ENCODE measurements around the gene THY1. TPM values are rescaled to one million over a fixed set of nuclear protein-coding genes. Genes with fewer than 3 reads are reported as not detected.

THY1 gene
- total and polyA plus RNA-seq, 8 donors: 1.4 to 28.6 (median 4.4) TPM

- no peaks in the 10 kb centered on the region for H3K4me1 ChIP-seq
- WGBS, 2 donors: 92 to 94% methylated on average over 10 of the region's 10 CpGs
- ATAC-seq (no peak), FAIRE-seq (no peak), DNase-seq (no peak)
- peaks cover 0 to 4% (median 0%) of the 10 kb centered on the region in 4 donors for H3K27me3 ChIP-seq
- TF ChIP-seq CTCF (IDR thresholded peaks at IDR 0.05): no peak
- no peaks in the 10 kb centered on the region for H3K36me3 ChIP-seq
- no peak overlapping the region for H3K4me3 ChIP-seq
- no peak overlapping the region for H3K27ac ChIP-seq
- intact Hi-C loops (cut with DNase I): no loop called here
- no peaks in the 10 kb centered on the region for H3K9me3 ChIP-seq
Observed at GRCh38 chr11:119415966-119416365, 7.0 kb downstream of the THY1 start.

GRCh38 chr11:119415517-119415916 lies 7.5 kb downstream of the THY1 start:
- ATAC-seq (no peak), FAIRE-seq (no peak), DNase-seq (no peak)
- Histone ChIP-seq H3K27me3 (no peaks in the 10 kb centered on the region), H3K36me3 (no peaks in the 10 kb centered on the region), H3K4me3 (no peak overlapping the region), H3K4me1 (no peaks in the 10 kb centered on the region), H3K9me3 (no peaks in the 10 kb centered on the region), H3K27ac (no peak overlapping the region)
- no peak for TF ChIP-seq CTCF (IDR thresholded peaks at IDR 0.05)
- intact Hi-C loops (cut with DNase I): no loop called here
- 91 to 100% methylated on average over 3 of the region's 3 CpGs for WGBS, 2 donors

GRCh38 chr11:119414734-119415133 lies 8.2 kb downstream of the THY1 start:
- no peaks in the 10 kb centered on the region for H3K36me3 ChIP-seq
- FAIRE-seq: no peak
- intact Hi-C loops (cut with DNase I): no loop called here
- no peak for DNase-seq
- no peak overlapping the region for H3K27ac ChIP-seq
- no peak for TF ChIP-seq CTCF (IDR thresholded peaks at IDR 0.05)
- H3K4me1 ChIP-seq: no peaks in the 10 kb centered on the region
- no peaks in the 10 kb centered on the region for H3K9me3 ChIP-seq
- H3K27me3 ChIP-seq: no peaks in the 10 kb centered on the region
- no peak for ATAC-seq
- no peak overlapping the region for H3K4me3 ChIP-seq

GRCh38 chr11:119414321-119414720 lies 8.7 kb downstream of the THY1 start:
- DNase-seq (no peak), ATAC-seq (no peak), FAIRE-seq (no peak)
- TF ChIP-seq CTCF (IDR thresholded peaks at IDR 0.05): no peak
- no peaks in the 10 kb centered on the region for H3K9me3 ChIP-seq
- no peaks in the 10 kb centered on the region for H3K4me1 ChIP-seq
- H3K27ac ChIP-seq: no peak overlapping the region
- intact Hi-C loops (cut with DNase I): no loop called here
- no peaks in the 10 kb centered on the region for H3K36me3 ChIP-seq
- WGBS, 2 donors: 91 to 97% methylated on average over 2 of the region's 2 CpGs
- H3K27me3 ChIP-seq: no peaks in the 10 kb centered on the region
- H3K4me3 ChIP-seq: no peak overlapping the region

GRCh38 chr11:119412072-119412471 lies 10.9 kb downstream of the THY1 start:
- DNase-seq (no peak), FAIRE-seq (no peak), ATAC-seq (no peak)
- Histone ChIP-seq H3K27me3 (no peaks in the 10 kb centered on the region), H3K4me3 (no peak overlapping the region), H3K36me3 (no peaks in the 10 kb centered on the region), H3K9me3 (no peaks in the 10 kb centered on the region), H3K4me1 (no peaks in the 10 kb centered on the region), H3K27ac (no peak overlapping the region)
- 93% methylated on average over 2 of the region's 2 CpGs for WGBS, 2 donors
- intact Hi-C loops (cut with DNase I): no loop called here
- TF ChIP-seq CTCF (IDR thresholded peaks at IDR 0.05): no peak

All from pancreas (tissue), 10 donors.